HL-60 (cell line): ENCODE data around the gene XNDC1N.
"Not testable (repeated sequence)": the region's sequence is repeated elsewhere in the genome, so short reads cannot be mapped to it uniquely, and the experiment has no call there.

ENCODE experiments used
- DNase-seq, 2 experiments: peaks; one replicate each; pipeline ENCODE4 v3.0.0-alpha.2; 2010 to 2020; ENCODE audit warnings: low read depth in 1 of 2, low spot score in 1 of 2
- H3K27ac ChIP-seq: fragments of 250-450 bp; sonication (Bioruptor Pico); replicated peaks from 2 replicates; pipeline ENCODE4 v1.5.1; 2020; ENCODE audit warnings: mild to moderate bottlenecking, moderate library complexity
- H3K27me3 ChIP-seq: fragments of 250-450 bp; sonication (Bioruptor Pico); 2 replicates; pipeline ENCODE4 v1.5.1; 2021; ENCODE audit warnings: mild to moderate bottlenecking, moderate library complexity; ENCODE audit not compliant: insufficient read depth, poor library complexity, severe bottlenecking
- H3K4me3 ChIP-seq: replicated peaks from 2 replicates; pipeline ENCODE4 v1.5.1; 2011; ENCODE audit warnings: mild to moderate bottlenecking, control low read depth, low read length; ENCODE audit not compliant: insufficient read depth
- CTCF ChIP-seq: IDR thresholded peaks from one replicate; pipeline ENCODE4 v1.5.1; 2011; ENCODE audit warnings: low read length, control low read depth, inconsistent platforms; ENCODE audit not compliant: insufficient read depth
- GABPA ChIP-seq: IDR thresholded peaks from 2 replicates; pipeline ENCODE4 v1.6.1; 2012; ENCODE audit warnings: low read depth
- POLR2AphosphoS5 ChIP-seq: IDR thresholded peaks from 2 replicates; pipeline ENCODE4 v1.6.1; 2012; ENCODE audit warnings: low read depth
- REST ChIP-seq: IDR thresholded peaks from 2 replicates; pipeline ENCODE4 v1.6.1; 2012; ENCODE audit warnings: low read depth; ENCODE audit not compliant: insufficient replicate concordance
- SPI1 ChIP-seq: IDR thresholded peaks from 2 replicates; pipeline ENCODE4 v1.6.1; 2012; ENCODE audit warnings: low read depth, mild to moderate bottlenecking, borderline replicate concordance

XNDC1N gene

GRCh38 chr11:71908218-71908617 lies 20.2 kb downstream of the XNDC1N start:
- Histone ChIP-seq H3K4me3 (no peak overlapping the region), H3K27ac (no peak overlapping the region), H3K27me3 (no peaks in the 10 kb centered on the region)
- no peak for DNase-seq
- TF ChIP-seq CTCF (no peak), POLR2AphosphoS5 (no peak), SPI1 (no peak), GABPA (no peak), REST (no peak)

- not testable (repeated sequence) for H3K4me3 ChIP-seq, H3K27ac ChIP-seq, H3K27me3 ChIP-seq, DNase-seq
Measured at GRCh38 chr11:71901137-71901536, 27.3 kb downstream of the XNDC1N start.

- TF ChIP-seq POLR2AphosphoS5 (no peak), SPI1 (no peak), GABPA (no peak), REST (no peak), CTCF (no peak)
- Histone ChIP-seq H3K27me3 (no peaks in the 10 kb centered on the region), H3K27ac (no peak overlapping the region), H3K4me3 (no peak overlapping the region)
- DNase-seq: peak in 1 of 2 experiments; percentile 2
Measured at GRCh38 chr11:71895961-71896360, 32.4 kb downstream of the XNDC1N start.

GRCh38 chr11:71889181-71889872 lies 39.1 kb downstream of the XNDC1N start:
- H3K27me3 ChIP-seq, DNase-seq, H3K4me3 ChIP-seq, H3K27ac ChIP-seq: not testable (repeated sequence)

- H3K27me3 ChIP-seq, DNase-seq, H3K4me3 ChIP-seq, H3K27ac ChIP-seq: not testable (repeated sequence)
Measured at GRCh38 chr11:71888335-71889010, 39.9 kb downstream of the XNDC1N start.

GRCh38 chr11:71885806-71886205 lies 42.6 kb downstream of the XNDC1N start:
- not testable (repeated sequence) for H3K27me3 ChIP-seq, H3K27ac ChIP-seq, DNase-seq, H3K4me3 ChIP-seq
